HCT116 (cell line): ENCODE data around the gene CERS6.

ENCODE experiments used
- CBX3 ChIP-seq: IDR thresholded peaks from 2 replicates; pipeline ENCODE4 v1.6.1; 2012; ENCODE audit warnings: low read depth
- EZH2 ChIP-seq: fragments of 200-600 bp; sonication (generic); IDR thresholded peaks from 2 replicates; pipeline ENCODE4 v1.6.1; 2017; ENCODE audit warnings: antibody characterized with exemption, mixed run types
- POLR2A ChIP-seq: IDR thresholded peaks from 2 replicates; pipeline ENCODE4 v1.7.0; 2011; ENCODE audit warnings: borderline replicate concordance; ENCODE audit not compliant: insufficient read depth, insufficient read length; ENCODE audit errors: extremely low read depth
- TF ChIP-seq, protein P1 (sequence below): IDR thresholded peaks from 2 replicates; pipeline ENCODE4 v1.6.1; 2012; ENCODE audit warnings: low read depth
- TF ChIP-seq, protein P2 (sequence below), 3 experiments: fragments of 200-600 bp in 1 of 3; sonication (generic) in 1 of 3; IDR thresholded peaks in 2 of 3; conservative IDR thresholded peaks in 1 of 3; 2 replicates each; pipeline ENCODE4 v1.5.1; 2012 to 2017; ENCODE audit warnings: low read depth in 2 of 3, low read length in 2 of 3, antibody characterized with exemption in 1 of 3, borderline replicate concordance in 1 of 3, control low read depth in 1 of 3, mild to moderate bottlenecking in 1 of 3, mixed read lengths in 1 of 3, mixed run types in 1 of 3, moderate library complexity in 1 of 3; ENCODE audit not compliant: insufficient read depth in 1 of 3

DNA sequence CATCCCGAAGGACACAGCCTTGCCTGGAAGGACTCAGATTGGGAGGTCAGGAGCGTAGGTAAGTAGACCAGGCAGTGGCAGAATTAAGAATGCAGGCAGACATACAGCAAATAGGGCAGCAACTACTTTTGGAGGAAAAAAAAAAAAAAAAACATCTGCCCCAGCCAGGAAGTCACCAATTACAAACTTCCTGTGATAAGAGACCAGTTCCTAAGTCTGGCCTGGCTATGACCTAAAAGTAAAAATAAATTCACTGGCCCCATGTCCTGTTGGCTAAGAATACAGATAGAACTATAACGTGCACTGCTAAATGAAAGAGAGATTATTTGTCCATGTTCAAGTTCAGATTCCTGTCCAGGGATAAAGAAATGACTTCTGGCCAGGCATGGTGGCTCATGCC lies 301.2 kb downstream of the CERS6 start:
- TF ChIP-seq CBX3 (no peak), POLR2A (no peak), EZH2 (no peak)
- TF ChIP-seq, protein P1, sequence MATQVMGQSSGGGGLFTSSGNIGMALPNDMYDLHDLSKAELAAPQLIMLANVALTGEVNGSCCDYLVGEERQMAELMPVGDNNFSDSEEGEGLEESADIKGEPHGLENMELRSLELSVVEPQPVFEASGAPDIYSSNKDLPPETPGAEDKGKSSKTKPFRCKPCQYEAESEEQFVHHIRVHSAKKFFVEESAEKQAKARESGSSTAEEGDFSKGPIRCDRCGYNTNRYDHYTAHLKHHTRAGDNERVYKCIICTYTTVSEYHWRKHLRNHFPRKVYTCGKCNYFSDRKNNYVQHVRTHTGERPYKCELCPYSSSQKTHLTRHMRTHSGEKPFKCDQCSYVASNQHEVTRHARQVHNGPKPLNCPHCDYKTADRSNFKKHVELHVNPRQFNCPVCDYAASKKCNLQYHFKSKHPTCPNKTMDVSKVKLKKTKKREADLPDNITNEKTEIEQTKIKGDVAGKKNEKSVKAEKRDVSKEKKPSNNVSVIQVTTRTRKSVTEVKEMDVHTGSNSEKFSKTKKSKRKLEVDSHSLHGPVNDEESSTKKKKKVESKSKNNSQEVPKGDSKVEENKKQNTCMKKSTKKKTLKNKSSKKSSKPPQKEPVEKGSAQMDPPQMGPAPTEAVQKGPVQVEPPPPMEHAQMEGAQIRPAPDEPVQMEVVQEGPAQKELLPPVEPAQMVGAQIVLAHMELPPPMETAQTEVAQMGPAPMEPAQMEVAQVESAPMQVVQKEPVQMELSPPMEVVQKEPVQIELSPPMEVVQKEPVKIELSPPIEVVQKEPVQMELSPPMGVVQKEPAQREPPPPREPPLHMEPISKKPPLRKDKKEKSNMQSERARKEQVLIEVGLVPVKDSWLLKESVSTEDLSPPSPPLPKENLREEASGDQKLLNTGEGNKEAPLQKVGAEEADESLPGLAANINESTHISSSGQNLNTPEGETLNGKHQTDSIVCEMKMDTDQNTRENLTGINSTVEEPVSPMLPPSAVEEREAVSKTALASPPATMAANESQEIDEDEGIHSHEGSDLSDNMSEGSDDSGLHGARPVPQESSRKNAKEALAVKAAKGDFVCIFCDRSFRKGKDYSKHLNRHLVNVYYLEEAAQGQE = no peak
- TF ChIP-seq, protein P2, sequence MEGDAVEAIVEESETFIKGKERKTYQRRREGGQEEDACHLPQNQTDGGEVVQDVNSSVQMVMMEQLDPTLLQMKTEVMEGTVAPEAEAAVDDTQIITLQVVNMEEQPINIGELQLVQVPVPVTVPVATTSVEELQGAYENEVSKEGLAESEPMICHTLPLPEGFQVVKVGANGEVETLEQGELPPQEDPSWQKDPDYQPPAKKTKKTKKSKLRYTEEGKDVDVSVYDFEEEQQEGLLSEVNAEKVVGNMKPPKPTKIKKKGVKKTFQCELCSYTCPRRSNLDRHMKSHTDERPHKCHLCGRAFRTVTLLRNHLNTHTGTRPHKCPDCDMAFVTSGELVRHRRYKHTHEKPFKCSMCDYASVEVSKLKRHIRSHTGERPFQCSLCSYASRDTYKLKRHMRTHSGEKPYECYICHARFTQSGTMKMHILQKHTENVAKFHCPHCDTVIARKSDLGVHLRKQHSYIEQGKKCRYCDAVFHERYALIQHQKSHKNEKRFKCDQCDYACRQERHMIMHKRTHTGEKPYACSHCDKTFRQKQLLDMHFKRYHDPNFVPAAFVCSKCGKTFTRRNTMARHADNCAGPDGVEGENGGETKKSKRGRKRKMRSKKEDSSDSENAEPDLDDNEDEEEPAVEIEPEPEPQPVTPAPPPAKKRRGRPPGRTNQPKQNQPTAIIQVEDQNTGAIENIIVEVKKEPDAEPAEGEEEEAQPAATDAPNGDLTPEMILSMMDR (IDR thresholded peaks at IDR 0.05 in 2 of 3, conservative IDR thresholded peaks at IDR 0.05 in 1 of 3; ENCODE audit: borderline replicate concordance in 1 of 3, insufficient read depth in 1 of 3, low read depth in 2 of 3, low read length in 2 of 3) = no peak
